SK-N-SH treated with all-trans-retinoic acid at 6 μM for 48 hours (cell line): ENCODE measurements around the gene GNAQ.

ENCODE experiments used
- ARNTL ChIP-seq: fragments of 450-650 bp; formaldehyde crosslinking; IDR thresholded peaks from 2 replicates; pipeline ENCODE4 v1.5.0; 2020; ENCODE audit warnings: low read depth, mild to moderate bottlenecking, moderate library complexity, borderline replicate concordance
- BACH2 ChIP-seq: fragments of 250-450 bp; sonication (Bioruptor Pico); IDR thresholded peaks from 2 replicates; pipeline ENCODE4 v1.9.0; 2021; ENCODE audit warnings: mild to moderate bottlenecking, borderline replicate concordance
- CSDC2 ChIP-seq: fragments of 250-450 bp; sonication (Bioruptor Pico); IDR thresholded peaks from 2 replicates; pipeline ENCODE4 v1.5.0; 2020; ENCODE audit warnings: mild to moderate bottlenecking, moderate library complexity
- ESRRG ChIP-seq: fragments of 250-450 bp; sonication (Bioruptor Pico); IDR thresholded peaks from 2 replicates; pipeline ENCODE4 v1.6.1; 2021; ENCODE audit warnings: mild to moderate bottlenecking
- GLIS3 ChIP-seq: fragments of 250-450 bp; sonication (Bioruptor Pico); IDR thresholded peaks from 2 replicates; pipeline ENCODE4 v1.5.0; 2020; ENCODE audit warnings: mild to moderate bottlenecking, moderate library complexity
- OSR1 ChIP-seq: fragments of 250-450 bp; sonication (Bioruptor Pico); IDR thresholded peaks from 2 replicates; pipeline ENCODE4 v1.8.0; 2022; ENCODE audit warnings: moderate library complexity, mild to moderate bottlenecking, inconsistent platforms
- RARB ChIP-seq: fragments of 250-450 bp; sonication (Bioruptor Pico); IDR thresholded peaks from 2 replicates; pipeline ENCODE4 v1.8.0; 2021; ENCODE audit warnings: mild to moderate bottlenecking, moderate library complexity
- TOX ChIP-seq: fragments of 250-450 bp; sonication (Bioruptor Pico); IDR thresholded peaks from 2 replicates; pipeline ENCODE4 v1.8.0; 2021; ENCODE audit warnings: mild to moderate bottlenecking, moderate library complexity, borderline replicate concordance
- ZFP30 ChIP-seq: fragments of 450-650 bp; formaldehyde crosslinking; IDR thresholded peaks from 2 replicates; pipeline ENCODE4 v1.5.0; 2022; ENCODE audit warnings: mild to moderate bottlenecking, moderate library complexity
- TF ChIP-seq, protein P1 (sequence below): fragments of 250-450 bp; sonication (Bioruptor Pico); IDR thresholded peaks from 2 replicates; pipeline ENCODE4 v1.8.0; 2020; ENCODE audit warnings: mild to moderate bottlenecking, moderate library complexity, borderline replicate concordance
- TF ChIP-seq, protein P2 (sequence below): fragments of 250-450 bp; sonication (Bioruptor Pico); IDR thresholded peaks from 2 replicates; pipeline ENCODE4 v1.5.1; 2021; ENCODE audit warnings: mild to moderate bottlenecking, moderate library complexity
- TF ChIP-seq, protein P3 (sequence below): fragments of 250-450 bp; sonication (Bioruptor Pico); IDR thresholded peaks from 2 replicates; pipeline ENCODE4 v1.5.0; 2020; ENCODE audit warnings: mild to moderate bottlenecking, moderate library complexity

DNA sequence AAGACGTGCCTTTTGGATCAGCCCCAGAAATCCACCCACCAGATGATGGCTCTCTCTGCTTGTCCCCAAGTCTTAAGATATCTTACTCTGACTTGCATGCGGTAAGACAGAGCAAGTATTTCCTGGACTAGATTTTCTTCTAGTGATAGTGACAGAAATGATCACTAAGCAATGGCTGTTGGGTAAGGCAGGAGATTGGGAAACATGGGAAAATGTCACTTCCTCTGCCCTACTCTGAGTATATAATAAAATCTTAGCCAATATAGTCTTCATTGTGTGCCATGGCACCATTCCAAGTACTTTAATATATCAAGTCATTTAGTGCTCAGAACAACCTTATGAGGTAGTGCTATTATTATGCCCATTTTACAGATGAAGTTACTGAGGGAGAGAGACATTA is 352.5 kb downstream of the GNAQ start:
- TF ChIP-seq GLIS3 (CRISPR knock-in tag) (no peak), BACH2 (CRISPR knock-in tag) (no peak), ESRRG (CRISPR knock-in tag) (no peak), ARNTL (no peak), TOX (CRISPR knock-in tag) (no peak), ZFP30 (CRISPR knock-in tag) (no peak), CSDC2 (CRISPR knock-in tag) (no peak), RARB (CRISPR knock-in tag) (no peak), OSR1 (CRISPR knock-in tag) (no peak)
- TF ChIP-seq, protein P1, sequence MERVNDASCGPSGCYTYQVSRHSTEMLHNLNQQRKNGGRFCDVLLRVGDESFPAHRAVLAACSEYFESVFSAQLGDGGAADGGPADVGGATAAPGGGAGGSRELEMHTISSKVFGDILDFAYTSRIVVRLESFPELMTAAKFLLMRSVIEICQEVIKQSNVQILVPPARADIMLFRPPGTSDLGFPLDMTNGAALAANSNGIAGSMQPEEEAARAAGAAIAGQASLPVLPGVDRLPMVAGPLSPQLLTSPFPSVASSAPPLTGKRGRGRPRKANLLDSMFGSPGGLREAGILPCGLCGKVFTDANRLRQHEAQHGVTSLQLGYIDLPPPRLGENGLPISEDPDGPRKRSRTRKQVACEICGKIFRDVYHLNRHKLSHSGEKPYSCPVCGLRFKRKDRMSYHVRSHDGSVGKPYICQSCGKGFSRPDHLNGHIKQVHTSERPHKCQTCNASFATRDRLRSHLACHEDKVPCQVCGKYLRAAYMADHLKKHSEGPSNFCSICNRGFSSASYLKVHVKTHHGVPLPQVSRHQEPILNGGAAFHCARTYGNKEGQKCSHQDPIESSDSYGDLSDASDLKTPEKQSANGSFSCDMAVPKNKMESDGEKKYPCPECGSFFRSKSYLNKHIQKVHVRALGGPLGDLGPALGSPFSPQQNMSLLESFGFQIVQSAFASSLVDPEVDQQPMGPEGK (CRISPR knock-in tag), result no peak
- TF ChIP-seq, protein P2, sequence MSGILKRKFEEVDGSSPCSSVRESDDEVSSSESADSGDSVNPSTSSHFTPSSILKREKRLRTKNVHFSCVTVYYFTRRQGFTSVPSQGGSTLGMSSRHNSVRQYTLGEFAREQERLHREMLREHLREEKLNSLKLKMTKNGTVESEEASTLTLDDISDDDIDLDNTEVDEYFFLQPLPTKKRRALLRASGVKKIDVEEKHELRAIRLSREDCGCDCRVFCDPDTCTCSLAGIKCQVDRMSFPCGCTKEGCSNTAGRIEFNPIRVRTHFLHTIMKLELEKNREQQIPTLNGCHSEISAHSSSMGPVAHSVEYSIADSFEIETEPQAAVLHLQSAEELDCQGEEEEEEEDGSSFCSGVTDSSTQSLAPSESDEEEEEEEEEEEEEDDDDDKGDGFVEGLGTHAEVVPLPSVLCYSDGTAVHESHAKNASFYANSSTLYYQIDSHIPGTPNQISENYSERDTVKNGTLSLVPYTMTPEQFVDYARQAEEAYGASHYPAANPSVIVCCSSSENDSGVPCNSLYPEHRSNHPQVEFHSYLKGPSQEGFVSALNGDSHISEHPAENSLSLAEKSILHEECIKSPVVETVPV (CRISPR knock-in tag), result no peak
- TF ChIP-seq, protein P3, sequence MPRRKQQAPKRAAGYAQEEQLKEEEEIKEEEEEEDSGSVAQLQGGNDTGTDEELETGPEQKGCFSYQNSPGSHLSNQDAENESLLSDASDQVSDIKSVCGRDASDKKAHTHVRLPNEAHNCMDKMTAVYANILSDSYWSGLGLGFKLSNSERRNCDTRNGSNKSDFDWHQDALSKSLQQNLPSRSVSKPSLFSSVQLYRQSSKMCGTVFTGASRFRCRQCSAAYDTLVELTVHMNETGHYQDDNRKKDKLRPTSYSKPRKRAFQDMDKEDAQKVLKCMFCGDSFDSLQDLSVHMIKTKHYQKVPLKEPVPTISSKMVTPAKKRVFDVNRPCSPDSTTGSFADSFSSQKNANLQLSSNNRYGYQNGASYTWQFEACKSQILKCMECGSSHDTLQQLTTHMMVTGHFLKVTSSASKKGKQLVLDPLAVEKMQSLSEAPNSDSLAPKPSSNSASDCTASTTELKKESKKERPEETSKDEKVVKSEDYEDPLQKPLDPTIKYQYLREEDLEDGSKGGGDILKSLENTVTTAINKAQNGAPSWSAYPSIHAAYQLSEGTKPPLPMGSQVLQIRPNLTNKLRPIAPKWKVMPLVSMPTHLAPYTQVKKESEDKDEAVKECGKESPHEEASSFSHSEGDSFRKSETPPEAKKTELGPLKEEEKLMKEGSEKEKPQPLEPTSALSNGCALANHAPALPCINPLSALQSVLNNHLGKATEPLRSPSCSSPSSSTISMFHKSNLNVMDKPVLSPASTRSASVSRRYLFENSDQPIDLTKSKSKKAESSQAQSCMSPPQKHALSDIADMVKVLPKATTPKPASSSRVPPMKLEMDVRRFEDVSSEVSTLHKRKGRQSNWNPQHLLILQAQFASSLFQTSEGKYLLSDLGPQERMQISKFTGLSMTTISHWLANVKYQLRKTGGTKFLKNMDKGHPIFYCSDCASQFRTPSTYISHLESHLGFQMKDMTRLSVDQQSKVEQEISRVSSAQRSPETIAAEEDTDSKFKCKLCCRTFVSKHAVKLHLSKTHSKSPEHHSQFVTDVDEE (CRISPR knock-in tag), result no peak
